NB4 (cell line): ENCODE data around the gene NUP210.

Experiments
- DNase-seq: peaks from one replicate; pipeline ENCODE4 v3.0.0; 2010; ENCODE audit warnings: low read depth
- H3K4me3 ChIP-seq: one replicate; pipeline ENCODE4 v1.5.1; 2011; ENCODE audit warnings: mild to moderate bottlenecking, low read depth, low read length, moderate library complexity
- MYC ChIP-seq: IDR thresholded peaks from 2 replicates; pipeline ENCODE4 v1.6.1; 2011; ENCODE audit warnings: low read depth, low read length
- POLR2A ChIP-seq: IDR thresholded peaks from 2 replicates; pipeline ENCODE4 v1.6.1; 2011; ENCODE audit warnings: mild to moderate bottlenecking; ENCODE audit not compliant: insufficient read length; ENCODE audit errors: extremely low read depth
- TF ChIP-seq, protein P1 (sequence below): IDR thresholded peaks from one replicate; pipeline ENCODE4 v1.5.1; 2012; ENCODE audit warnings: low read depth, low read length
- TF ChIP-seq, protein P2 (sequence below): IDR thresholded peaks from 2 replicates; pipeline ENCODE4 v1.6.1; 2011; ENCODE audit warnings: low read depth, low read length

The NUP210 gene

GRCh38 chr3:13309004-13309403, 111.1 kb downstream of the NUP210 start:
- DNase-seq: no peak
- H3K4me3 ChIP-seq: no peak overlapping the region
- TF ChIP-seq MYC: no peak
- no peak for TF ChIP-seq POLR2A
- TF ChIP-seq, protein P1, sequence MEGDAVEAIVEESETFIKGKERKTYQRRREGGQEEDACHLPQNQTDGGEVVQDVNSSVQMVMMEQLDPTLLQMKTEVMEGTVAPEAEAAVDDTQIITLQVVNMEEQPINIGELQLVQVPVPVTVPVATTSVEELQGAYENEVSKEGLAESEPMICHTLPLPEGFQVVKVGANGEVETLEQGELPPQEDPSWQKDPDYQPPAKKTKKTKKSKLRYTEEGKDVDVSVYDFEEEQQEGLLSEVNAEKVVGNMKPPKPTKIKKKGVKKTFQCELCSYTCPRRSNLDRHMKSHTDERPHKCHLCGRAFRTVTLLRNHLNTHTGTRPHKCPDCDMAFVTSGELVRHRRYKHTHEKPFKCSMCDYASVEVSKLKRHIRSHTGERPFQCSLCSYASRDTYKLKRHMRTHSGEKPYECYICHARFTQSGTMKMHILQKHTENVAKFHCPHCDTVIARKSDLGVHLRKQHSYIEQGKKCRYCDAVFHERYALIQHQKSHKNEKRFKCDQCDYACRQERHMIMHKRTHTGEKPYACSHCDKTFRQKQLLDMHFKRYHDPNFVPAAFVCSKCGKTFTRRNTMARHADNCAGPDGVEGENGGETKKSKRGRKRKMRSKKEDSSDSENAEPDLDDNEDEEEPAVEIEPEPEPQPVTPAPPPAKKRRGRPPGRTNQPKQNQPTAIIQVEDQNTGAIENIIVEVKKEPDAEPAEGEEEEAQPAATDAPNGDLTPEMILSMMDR: no peak
- TF ChIP-seq, protein P2, sequence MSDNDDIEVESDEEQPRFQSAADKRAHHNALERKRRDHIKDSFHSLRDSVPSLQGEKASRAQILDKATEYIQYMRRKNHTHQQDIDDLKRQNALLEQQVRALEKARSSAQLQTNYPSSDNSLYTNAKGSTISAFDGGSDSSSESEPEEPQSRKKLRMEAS: no peak

GRCh38 chr3:13308380-13308801, 111.7 kb downstream of the NUP210 start:
- no peak overlapping the region for H3K4me3 ChIP-seq
- TF ChIP-seq POLR2A: no peak
- TF ChIP-seq, protein P1: peak; percentile 46
- no peak for TF ChIP-seq MYC
- TF ChIP-seq, protein P2: no peak
- peak; percentile 58 for DNase-seq

DNA sequence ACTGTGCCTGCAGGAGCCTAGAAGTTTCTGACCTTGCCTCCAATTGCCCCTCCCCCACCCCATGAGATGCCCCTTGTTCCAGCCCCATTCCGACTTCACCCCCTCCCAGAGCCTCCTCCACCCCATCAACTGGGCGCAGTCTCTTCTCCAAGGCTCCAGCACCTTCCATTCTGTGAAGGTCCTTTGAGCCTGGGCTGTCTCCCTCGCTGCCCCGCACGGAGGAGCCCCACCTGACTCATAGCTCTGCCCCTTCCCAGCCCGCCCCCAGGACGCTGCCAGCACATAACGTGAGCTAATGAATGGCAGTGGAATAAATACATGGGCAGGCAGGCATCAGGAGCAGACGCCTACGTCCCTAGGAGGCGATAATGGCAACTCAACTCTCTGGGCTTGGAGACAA, 113.1 kb downstream of the NUP210 start:
- TF ChIP-seq MYC: no peak
- TF ChIP-seq, protein P2: no peak
- no peak for TF ChIP-seq POLR2A
- TF ChIP-seq, protein P1: no peak
- H3K4me3 ChIP-seq: no peak overlapping the region
- DNase-seq: no peak

DNA sequence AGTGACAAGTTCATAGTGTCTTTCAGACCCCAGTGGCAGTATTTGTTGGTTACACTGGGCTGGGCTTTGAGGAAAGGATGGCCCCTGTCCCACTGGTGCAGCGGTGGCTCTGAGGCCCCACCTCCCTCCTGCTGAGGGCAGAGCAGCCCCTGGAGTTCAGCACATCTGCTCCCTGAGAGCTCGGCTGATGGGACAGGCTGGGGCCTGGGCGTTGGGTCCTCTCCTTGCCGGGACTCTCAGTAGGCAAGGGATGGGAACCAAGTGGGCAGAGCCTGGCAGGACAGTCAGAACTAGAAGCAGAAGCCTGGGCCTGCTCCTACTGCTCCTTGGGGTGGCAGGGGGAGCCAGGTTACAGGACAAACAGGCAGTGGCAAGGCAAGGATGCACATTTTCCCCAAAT, 114.5 kb downstream of the NUP210 start:
- no peak overlapping the region for H3K4me3 ChIP-seq
- DNase-seq: no peak
- TF ChIP-seq, protein P2: no peak
- TF ChIP-seq, protein P1: no peak
- TF ChIP-seq POLR2A (no peak), MYC (no peak)

DNA sequence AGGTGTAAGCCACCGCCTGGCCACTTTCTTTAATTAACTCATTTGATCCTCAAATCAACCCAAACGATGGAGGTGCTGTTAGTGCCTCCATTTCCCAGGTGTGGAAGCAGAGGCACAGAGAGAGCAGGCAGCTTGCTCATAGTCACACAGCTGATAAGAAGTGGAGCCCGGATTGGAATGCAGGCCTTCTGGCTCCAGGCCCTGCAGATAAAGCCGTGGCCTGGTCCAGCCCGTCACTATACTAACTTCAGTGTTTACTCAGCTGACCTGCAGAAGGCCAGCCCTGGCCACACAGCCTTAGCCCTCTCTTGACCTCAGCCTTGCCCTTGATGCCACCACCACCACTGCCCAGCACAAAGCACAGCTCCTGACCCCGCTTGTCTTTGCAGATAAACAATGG, 116.7 kb downstream of the NUP210 start:
- H3K4me3 ChIP-seq: no peak overlapping the region
- TF ChIP-seq POLR2A: no peak
- TF ChIP-seq MYC: no peak
- TF ChIP-seq, protein P2: no peak
- TF ChIP-seq, protein P1: no peak
- no peak for DNase-seq
